Neural cell (in vitro differentiated cells): ENCODE measurements around the gene PLK2. TPM values are rescaled to one million over a fixed set of nuclear protein-coding genes. Genes with fewer than 3 reads are reported as not detected.

Experiments used
- H2AFZ ChIP-seq: fragments of 200-600, 300-800 bp; sonication (generic), shearing (Covaris generic); 2 replicates; pipeline ENCODE4 v1.6.0; 2014; ENCODE audit warnings: low read depth, mild to moderate bottlenecking, antibody characterized with exemption, low read length, moderate library complexity
- H3F3A ChIP-seq: fragments of 200-600 bp; shearing (Covaris generic); 2 replicates; pipeline ENCODE4 v1.6.1; 2016; ENCODE audit warnings: mild to moderate bottlenecking, moderate library complexity, mixed read lengths, antibody characterized with exemption, low read length; ENCODE audit not compliant: insufficient read depth, poor library complexity, severe bottlenecking
- H3K27ac ChIP-seq: fragments of 200-600, 300-800 bp; sonication (generic), shearing (Covaris generic); 2 replicates; pipeline ENCODE4 v1.5.1; 2014; ENCODE audit warnings: mild to moderate bottlenecking, low read length, moderate library complexity
- H3K27me3 ChIP-seq: fragments of 300-800, 200-600 bp; sonication (generic), shearing (Covaris generic); 2 replicates; pipeline ENCODE4 v1.6.0; 2014; ENCODE audit warnings: mild to moderate bottlenecking, low read depth, low read length, moderate library complexity; ENCODE audit not compliant: insufficient read depth
- H3K36me3 ChIP-seq: fragments of 300-800, 200-600 bp; sonication (generic), shearing (Covaris generic); 2 replicates; pipeline ENCODE4 v1.5.1; 2014; ENCODE audit warnings: mild to moderate bottlenecking, antibody characterized with exemption, low read length, moderate library complexity; ENCODE audit not compliant: insufficient read depth
- H3K4me2 ChIP-seq: fragments of 300-800, 200-600 bp; sonication (generic), shearing (Covaris generic); 2 replicates; pipeline ENCODE4 v1.6.0; 2014; ENCODE audit warnings: mild to moderate bottlenecking, low read length
- H3K4me3 ChIP-seq: fragments of 300-800, 200-600 bp; sonication (generic), shearing (Covaris generic); 2 replicates; pipeline ENCODE4 v1.5.1; 2014; ENCODE audit warnings: mild to moderate bottlenecking, low read length, moderate library complexity
- H3K79me2 ChIP-seq: fragments of 200-600 bp; shearing (Covaris generic); replicated peaks from 2 replicates; pipeline ENCODE4 v1.6.0; 2014; ENCODE audit warnings: mild to moderate bottlenecking, low read length, moderate library complexity; ENCODE audit not compliant: insufficient read depth
- H3K9ac ChIP-seq: fragments of 300-800, 200-600 bp; sonication (generic), shearing (Covaris generic); 2 replicates; pipeline ENCODE4 v1.6.1; 2016; ENCODE audit warnings: mild to moderate bottlenecking, low read length, mixed read lengths
- H3K9me2 ChIP-seq: fragments of 200-600 bp; shearing (Covaris generic); 2 replicates; pipeline ENCODE4 v1.6.1; 2016; ENCODE audit warnings: mild to moderate bottlenecking, low read length, mixed read lengths; ENCODE audit not compliant: insufficient read depth
- H3K9me3 ChIP-seq: fragments of 200-600, 300-800 bp; sonication (generic), shearing (Covaris generic); 2 replicates; pipeline ENCODE4 v1.6.1; 2016; ENCODE audit warnings: mild to moderate bottlenecking, mixed run types, low read length, moderate library complexity, mixed read lengths
- H4K20me1 ChIP-seq: fragments of 200-600 bp; shearing (Covaris generic); 2 replicates; pipeline ENCODE4 v1.6.1; 2016; ENCODE audit warnings: mild to moderate bottlenecking, mixed run types; ENCODE audit not compliant: insufficient read depth
- CTCF ChIP-seq: fragments of 450-650 bp; IDR thresholded peaks from 2 replicates; pipeline ENCODE4 v1.5.1; 2014; ENCODE audit warnings: antibody characterized with exemption, mild to moderate bottlenecking, moderate library complexity; ENCODE audit not compliant: poor library complexity, severe bottlenecking
- EP300 ChIP-seq: fragments of 450-650 bp; conservative IDR thresholded peaks from 2 replicates; pipeline ENCODE4 v1.6.1; 2014; ENCODE audit warnings: antibody characterized with exemption, mild to moderate bottlenecking, moderate library complexity; ENCODE audit not compliant: poor library complexity, severe bottlenecking
- EZH2 ChIP-seq: fragments of 200-600, 300-800 bp; shearing (Covaris generic), sonication (generic); IDR thresholded peaks from 2 replicates; pipeline ENCODE4 v1.6.1; 2014; ENCODE audit warnings: antibody characterized with exemption, low read length, borderline replicate concordance, mild to moderate bottlenecking; ENCODE audit not compliant: insufficient read depth, poor library complexity, severe bottlenecking
- MXI1 ChIP-seq: fragments of 450-650 bp; conservative IDR thresholded peaks from 2 replicates; pipeline ENCODE4 v1.6.1; 2014; ENCODE audit warnings: antibody characterized with exemption, mild to moderate bottlenecking; ENCODE audit not compliant: poor library complexity, severe bottlenecking
- POLR2AphosphoS5 ChIP-seq: IDR thresholded peaks from 2 replicates; pipeline ENCODE4 v1.6.1; 2012
- RAD21 ChIP-seq: fragments of 450-650 bp; conservative IDR thresholded peaks from 2 replicates; pipeline ENCODE4 v1.6.1; 2014; ENCODE audit warnings: antibody characterized with exemption, mild to moderate bottlenecking, moderate library complexity
- SMC3 ChIP-seq: fragments of 450-650 bp; conservative IDR thresholded peaks from 2 replicates; pipeline ENCODE4 v1.6.1; 2014; ENCODE audit warnings: antibody characterized with exemption, mild to moderate bottlenecking, moderate library complexity; ENCODE audit not compliant: poor library complexity
- TAF1 ChIP-seq: IDR thresholded peaks from 2 replicates; pipeline ENCODE4 v1.6.1; 2012; ENCODE audit warnings: low read depth
- polyA plus RNA-seq: library from polyadenylated mRNA; depleted of rRNA; stranded (reverse); fragments of >200 nt; gene quantifications from 2 replicates; pipeline ENCODE4 v1.2.3, GENCODE V29; 2014
- TF ChIP-seq, protein P1 (sequence below): IDR thresholded peaks from 2 replicates; pipeline ENCODE4 v1.6.1; 2012; ENCODE audit warnings: borderline replicate concordance

The PLK2 gene
- polyA plus RNA-seq, 1 donor from 2014 or later = 309 TPM

- Histone ChIP-seq H2AFZ (no peak overlapping the region), H3K9me2 (no peaks in the 10 kb centered on the region), H3K4me2 (no peak overlapping the region), H3K27me3 (no peaks in the 10 kb centered on the region), H3F3A (no peaks in the 10 kb centered on the region), H3K9ac (no peak overlapping the region), H3K27ac (no peak overlapping the region), H3K36me3 (no peaks in the 10 kb centered on the region), H3K4me3 (no peak overlapping the region), H3K9me3 (no peaks in the 10 kb centered on the region), H3K79me2 (no peaks in the 10 kb centered on the region), H4K20me1 (no peaks in the 10 kb centered on the region)
- TF ChIP-seq MXI1 (no peak), CTCF (no peak), EZH2 (no peak), EP300 (no peak), TAF1 (no peak), SMC3 (no peak), POLR2AphosphoS5 (no peak)
Observed at GRCh38 chr5:58447226-58447625, 12.7 kb downstream of the PLK2 start.

- no peaks in the 10 kb centered on the region for H3K36me3 ChIP-seq
- no peak overlapping the region for H3K9ac ChIP-seq
- no peak overlapping the region for H3K4me3 ChIP-seq
- H3K4me2 ChIP-seq = no peak overlapping the region
- no peaks in the 10 kb centered on the region for H3K9me2 ChIP-seq
- no peaks in the 10 kb centered on the region for H3K79me2 ChIP-seq
- H3K9me3 ChIP-seq = no peaks in the 10 kb centered on the region
- TF ChIP-seq MXI1 (no peak), CTCF (no peak), POLR2AphosphoS5 (no peak), EP300 (no peak), SMC3 (no peak), TAF1 (no peak), RAD21 (no peak), EZH2 (no peak)
- TF ChIP-seq, protein P1, sequence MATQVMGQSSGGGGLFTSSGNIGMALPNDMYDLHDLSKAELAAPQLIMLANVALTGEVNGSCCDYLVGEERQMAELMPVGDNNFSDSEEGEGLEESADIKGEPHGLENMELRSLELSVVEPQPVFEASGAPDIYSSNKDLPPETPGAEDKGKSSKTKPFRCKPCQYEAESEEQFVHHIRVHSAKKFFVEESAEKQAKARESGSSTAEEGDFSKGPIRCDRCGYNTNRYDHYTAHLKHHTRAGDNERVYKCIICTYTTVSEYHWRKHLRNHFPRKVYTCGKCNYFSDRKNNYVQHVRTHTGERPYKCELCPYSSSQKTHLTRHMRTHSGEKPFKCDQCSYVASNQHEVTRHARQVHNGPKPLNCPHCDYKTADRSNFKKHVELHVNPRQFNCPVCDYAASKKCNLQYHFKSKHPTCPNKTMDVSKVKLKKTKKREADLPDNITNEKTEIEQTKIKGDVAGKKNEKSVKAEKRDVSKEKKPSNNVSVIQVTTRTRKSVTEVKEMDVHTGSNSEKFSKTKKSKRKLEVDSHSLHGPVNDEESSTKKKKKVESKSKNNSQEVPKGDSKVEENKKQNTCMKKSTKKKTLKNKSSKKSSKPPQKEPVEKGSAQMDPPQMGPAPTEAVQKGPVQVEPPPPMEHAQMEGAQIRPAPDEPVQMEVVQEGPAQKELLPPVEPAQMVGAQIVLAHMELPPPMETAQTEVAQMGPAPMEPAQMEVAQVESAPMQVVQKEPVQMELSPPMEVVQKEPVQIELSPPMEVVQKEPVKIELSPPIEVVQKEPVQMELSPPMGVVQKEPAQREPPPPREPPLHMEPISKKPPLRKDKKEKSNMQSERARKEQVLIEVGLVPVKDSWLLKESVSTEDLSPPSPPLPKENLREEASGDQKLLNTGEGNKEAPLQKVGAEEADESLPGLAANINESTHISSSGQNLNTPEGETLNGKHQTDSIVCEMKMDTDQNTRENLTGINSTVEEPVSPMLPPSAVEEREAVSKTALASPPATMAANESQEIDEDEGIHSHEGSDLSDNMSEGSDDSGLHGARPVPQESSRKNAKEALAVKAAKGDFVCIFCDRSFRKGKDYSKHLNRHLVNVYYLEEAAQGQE = no peak
- no peaks in the 10 kb centered on the region for H4K20me1 ChIP-seq
- no peaks in the 10 kb centered on the region for H3K27me3 ChIP-seq
- H3F3A ChIP-seq = no peaks in the 10 kb centered on the region
- H3K27ac ChIP-seq = no peak overlapping the region
- H2AFZ ChIP-seq = no peak overlapping the region
Observed at GRCh38 chr5:58446024-58446423, 13.9 kb downstream of the PLK2 start.
